ENCODE measurements around the gene DNAJC12. TPM values are rescaled to one million over a fixed set of nuclear protein-coding genes. Genes with fewer than 3 reads are reported as not detected.

DNAJC12 gene
- total RNA-seq, 1 donor = 1.3 TPM

DNA sequence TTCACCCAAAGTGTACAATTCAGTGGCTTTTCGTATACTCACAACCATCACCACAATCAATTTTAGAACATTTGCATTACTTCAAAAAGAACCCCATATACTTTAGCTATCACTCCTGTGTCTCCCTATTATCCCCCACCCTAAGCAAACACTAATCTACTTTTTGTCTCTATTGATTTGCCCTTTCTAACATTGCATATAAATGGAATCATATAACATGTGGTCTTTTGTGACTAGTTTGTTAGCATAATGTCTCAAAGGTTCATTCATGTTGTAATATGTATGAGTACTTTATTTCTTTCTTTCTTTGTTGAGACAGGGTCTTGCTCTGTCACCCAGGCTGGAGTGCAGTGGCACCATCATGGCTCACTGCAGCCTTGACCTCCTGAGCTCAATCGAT, 21.0 kb upstream of the DNAJC12 start:
- no peak for DNase-seq (ENCODE audit: low read depth)
- TF ChIP-seq, protein P1, sequence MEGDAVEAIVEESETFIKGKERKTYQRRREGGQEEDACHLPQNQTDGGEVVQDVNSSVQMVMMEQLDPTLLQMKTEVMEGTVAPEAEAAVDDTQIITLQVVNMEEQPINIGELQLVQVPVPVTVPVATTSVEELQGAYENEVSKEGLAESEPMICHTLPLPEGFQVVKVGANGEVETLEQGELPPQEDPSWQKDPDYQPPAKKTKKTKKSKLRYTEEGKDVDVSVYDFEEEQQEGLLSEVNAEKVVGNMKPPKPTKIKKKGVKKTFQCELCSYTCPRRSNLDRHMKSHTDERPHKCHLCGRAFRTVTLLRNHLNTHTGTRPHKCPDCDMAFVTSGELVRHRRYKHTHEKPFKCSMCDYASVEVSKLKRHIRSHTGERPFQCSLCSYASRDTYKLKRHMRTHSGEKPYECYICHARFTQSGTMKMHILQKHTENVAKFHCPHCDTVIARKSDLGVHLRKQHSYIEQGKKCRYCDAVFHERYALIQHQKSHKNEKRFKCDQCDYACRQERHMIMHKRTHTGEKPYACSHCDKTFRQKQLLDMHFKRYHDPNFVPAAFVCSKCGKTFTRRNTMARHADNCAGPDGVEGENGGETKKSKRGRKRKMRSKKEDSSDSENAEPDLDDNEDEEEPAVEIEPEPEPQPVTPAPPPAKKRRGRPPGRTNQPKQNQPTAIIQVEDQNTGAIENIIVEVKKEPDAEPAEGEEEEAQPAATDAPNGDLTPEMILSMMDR (IDR thresholded peaks at IDR 0.05; ENCODE audit: insufficient read depth, low read depth, low read length) = no peak
- no peak overlapping the region for H3K4me3 ChIP-seq (ENCODE audit: low read depth, low read length)

DNA sequence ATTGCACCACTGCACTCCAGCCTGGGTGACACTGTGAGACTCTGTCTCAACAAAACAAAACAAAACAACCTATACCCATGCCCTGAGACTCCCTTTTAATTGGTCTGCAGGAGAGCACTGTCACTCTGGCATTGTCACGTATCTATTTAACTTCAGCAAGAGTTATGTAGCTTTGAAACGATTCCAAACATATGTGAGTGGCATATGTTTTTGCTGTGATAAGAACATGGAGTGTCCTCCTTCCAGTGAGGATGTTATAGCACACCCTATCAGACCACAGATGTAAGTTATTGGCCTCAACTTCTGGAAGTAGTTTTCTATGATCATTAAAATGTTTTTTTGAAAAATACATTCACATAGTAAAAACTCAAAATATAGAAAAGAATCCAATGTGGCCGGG, 15.5 kb upstream of the DNAJC12 start:
- TF ChIP-seq, protein P1 (IDR thresholded peaks at IDR 0.05; ENCODE audit: insufficient read depth, low read depth, low read length) = no peak

DNA sequence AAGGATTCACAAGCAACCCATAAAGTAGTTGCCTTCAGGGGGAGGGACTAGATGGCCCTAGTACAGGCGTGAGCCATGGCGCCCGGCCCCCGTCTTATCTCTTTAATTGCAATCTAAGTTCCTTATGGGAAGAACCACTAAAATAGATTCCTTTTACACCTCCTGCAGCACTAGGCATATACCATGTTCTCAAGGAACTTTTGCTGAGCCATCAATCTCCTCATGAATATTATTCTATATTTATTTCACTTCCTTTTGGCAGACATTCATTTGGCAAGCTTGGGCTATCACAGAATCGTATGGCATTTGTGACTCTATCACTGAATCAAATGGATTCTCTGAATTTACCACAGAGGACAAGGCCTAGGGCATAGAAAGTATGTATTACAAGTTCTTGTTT, 14.8 kb upstream of the DNAJC12 start:
- no peak overlapping the region for H3K4me3 ChIP-seq (ENCODE audit: low read depth, low read length)
- DNase-seq (ENCODE audit: low read depth) = no peak
- TF ChIP-seq, protein P1 (IDR thresholded peaks at IDR 0.05; ENCODE audit: insufficient read depth, low read depth, low read length) = no peak

More for the DNA sequence above, 15.5 kb upstream of the DNAJC12 start:
- H3K4me3 ChIP-seq (ENCODE audit: low read depth, low read length) = no peak overlapping the region
- DNase-seq (ENCODE audit: low read depth) = no peak

DNA sequence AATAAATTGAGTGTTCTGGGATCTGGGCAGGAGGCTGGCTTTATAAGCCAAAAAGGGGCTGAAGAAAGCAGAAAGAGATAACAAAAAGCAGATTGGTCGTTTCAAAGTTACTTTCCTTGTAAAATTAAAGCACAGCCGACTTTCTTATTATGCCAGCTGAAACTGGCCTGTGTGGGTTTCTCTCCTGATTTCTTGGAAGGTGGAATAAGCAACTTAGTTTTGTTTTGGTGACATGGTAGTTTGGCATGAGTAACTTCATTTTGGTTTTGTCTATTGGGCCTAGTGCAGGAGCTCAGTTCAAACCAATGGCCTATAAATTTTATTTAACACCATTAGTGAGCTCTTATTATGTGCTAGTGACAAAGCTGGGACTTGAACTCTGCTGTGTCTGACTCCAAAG, 13.2 kb upstream of the DNAJC12 start:
- no peak overlapping the region for H3K4me3 ChIP-seq (ENCODE audit: low read depth, low read length)
- DNase-seq (ENCODE audit: low read depth) = no peak
- TF ChIP-seq, protein P1 (IDR thresholded peaks at IDR 0.05; ENCODE audit: insufficient read depth, low read depth, low read length) = no peak

DNA sequence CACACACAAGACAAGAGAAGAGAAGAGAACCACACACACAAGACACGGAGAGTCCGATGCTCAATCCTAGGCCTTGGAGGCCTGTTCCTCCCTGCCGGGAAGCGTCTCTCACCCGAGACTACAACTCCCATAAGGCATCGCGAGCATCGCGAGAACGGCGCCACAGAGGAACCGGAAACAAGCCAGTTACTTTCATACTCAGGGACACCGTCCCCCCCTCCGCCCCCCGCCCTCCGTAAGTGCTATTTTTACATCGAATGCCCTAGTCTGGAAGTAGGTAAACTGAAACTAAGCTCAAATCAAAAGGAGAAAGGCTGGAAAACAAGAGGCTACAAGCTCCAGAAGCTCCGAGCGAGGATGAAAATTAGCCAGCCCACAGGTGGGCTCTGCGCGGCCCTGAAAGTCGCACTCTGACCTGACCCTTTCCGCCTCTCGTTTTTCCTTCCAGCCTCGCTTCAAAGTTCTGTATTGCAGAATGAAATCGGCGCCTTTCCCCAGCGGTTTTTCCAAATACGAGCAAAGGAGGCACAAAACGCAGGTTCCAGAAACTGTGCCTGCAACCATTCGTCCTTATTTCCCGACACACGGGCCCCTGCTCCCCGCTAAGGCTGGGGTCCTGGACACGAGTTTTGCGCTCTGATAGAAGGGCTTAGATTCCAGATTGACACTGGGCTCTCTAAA, 11.5 kb upstream of the DNAJC12 start:
- DNase-seq (ENCODE audit: low read depth) = peak; percentile 97
- peak overlapping the region; percentile 82 for H3K4me3 ChIP-seq (ENCODE audit: low read depth, low read length)
- TF ChIP-seq, protein P1 (IDR thresholded peaks at IDR 0.05; ENCODE audit: insufficient read depth, low read depth, low read length) = peak; percentile 6

DNA sequence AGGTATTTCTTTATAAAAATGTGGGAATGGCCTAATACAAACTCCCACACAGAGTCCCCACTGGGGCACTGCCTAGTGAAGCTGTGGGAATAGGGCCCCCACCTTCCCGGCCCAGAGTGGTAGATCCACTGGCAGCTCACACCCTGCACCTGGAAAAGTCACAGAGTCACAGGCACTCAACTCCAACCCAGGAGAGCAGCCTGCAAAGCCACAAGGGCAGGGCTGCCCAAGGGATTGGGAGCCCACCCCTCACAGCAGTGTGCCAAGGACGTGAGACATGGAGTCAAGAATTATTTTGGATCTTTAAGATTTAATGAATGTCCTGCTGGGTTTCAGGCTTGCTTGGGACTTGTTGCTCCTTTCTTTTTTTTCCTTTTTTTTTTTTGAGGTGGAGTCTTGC, 5.3 kb upstream of the DNAJC12 start:
- H3K4me3 ChIP-seq (ENCODE audit: low read depth, low read length) = no peak overlapping the region
- TF ChIP-seq, protein P1 (IDR thresholded peaks at IDR 0.05; ENCODE audit: insufficient read depth, low read depth, low read length) = no peak
- DNase-seq (ENCODE audit: low read depth) = no peak

DNA sequence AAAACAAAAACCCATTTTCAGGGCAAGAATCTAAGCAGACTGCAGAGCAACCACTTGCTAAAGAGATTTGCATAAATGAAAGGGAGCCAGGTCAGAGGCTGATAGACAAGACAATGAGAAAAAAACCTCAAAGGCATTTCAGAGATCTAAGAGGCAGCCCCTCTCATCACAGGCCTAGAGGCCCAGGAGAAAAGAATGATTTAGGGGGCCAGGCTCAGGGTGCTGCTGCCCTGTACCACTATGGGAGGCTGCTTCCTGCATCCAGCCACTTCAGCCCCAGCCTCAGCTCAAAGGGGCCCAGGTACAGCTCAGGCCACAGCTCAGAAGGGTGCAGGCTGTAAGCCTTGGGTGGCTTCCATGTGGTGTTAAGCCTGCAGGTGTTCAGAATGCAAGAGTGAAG, 3.7 kb upstream of the DNAJC12 start:
- no peak overlapping the region for H3K4me3 ChIP-seq (ENCODE audit: low read depth, low read length)
- DNase-seq (ENCODE audit: low read depth) = no peak
- TF ChIP-seq, protein P1 (IDR thresholded peaks at IDR 0.05; ENCODE audit: insufficient read depth, low read depth, low read length) = no peak
